OCI-LY7 (cell line): ENCODE measurements around the gene F7. TPM values are rescaled to one million over a fixed set of nuclear protein-coding genes. Genes with fewer than 3 reads are reported as not detected.

Source experiments
- BruUV-seq: library from RNA; stranded (reverse); fragments of 400-500 nt; replicated peaks from 2 replicates; lab custom pipeline; 2021; lab: Mats Ljungman, UMichigan
- CTCF ChIA-PET: fragments of 300-600 bp; sonication (Branson Sonifier 250); formaldehyde crosslinking; loops from one replicate; lab custom pipeline; 2022; ENCODE audit warnings: antibody characterized with exemption; ENCODE audit not compliant: unreplicated experiment; lab: Charles Lee
- POLR2A ChIA-PET: fragments of 300-600 bp; sonication (Branson Sonifier 250); formaldehyde crosslinking; loops from one replicate; lab custom pipeline; 2022; ENCODE audit warnings: antibody characterized with exemption; lab: Charles Lee
- DNase-seq: peaks from one replicate; pipeline ENCODE4 v3.0.0-alpha.2; 2015; ENCODE audit warnings: low spot score
- H2AFZ ChIP-seq: fragments of 200-600 bp; sonication (generic), shearing (Covaris generic); 2 replicates; pipeline ENCODE4 v1.6.1; 2014; ENCODE audit warnings: mild to moderate bottlenecking, antibody characterized with exemption, low read length, moderate library complexity
- H3K27ac ChIP-seq: fragments of 200-600 bp; sonication (generic); 2 replicates; pipeline ENCODE4 v1.5.1; 2014; ENCODE audit warnings: mixed run types, low read depth, mild to moderate bottlenecking, moderate library complexity, low read length, inconsistent platforms; ENCODE audit not compliant: poor library complexity, severe bottlenecking
- H3K36me3 ChIP-seq: fragments of 200-600 bp; sonication (generic); 2 replicates; pipeline ENCODE4 v1.6.1; 2014; ENCODE audit warnings: mild to moderate bottlenecking, antibody characterized with exemption, low read length, moderate library complexity, mixed read lengths; ENCODE audit not compliant: insufficient read depth
- H3K4me1 ChIP-seq: fragments of 200-600 bp; sonication (generic); 2 replicates; pipeline ENCODE4 v1.5.1; 2014; ENCODE audit warnings: mild to moderate bottlenecking, low read length; ENCODE audit not compliant: insufficient read depth, poor library complexity, severe bottlenecking
- H3K4me2 ChIP-seq: fragments of 200-600 bp; sonication (generic); 2 replicates; pipeline ENCODE4 v1.6.1; 2014; ENCODE audit warnings: mild to moderate bottlenecking, low read length
- H3K4me3 ChIP-seq: fragments of 200-600 bp; sonication (generic); 2 replicates; pipeline ENCODE4 v1.5.1; 2014; ENCODE audit warnings: mild to moderate bottlenecking, low read depth, low read length; ENCODE audit not compliant: poor library complexity, severe bottlenecking
- H3K79me2 ChIP-seq: fragments of 200-600 bp; sonication (generic); 2 replicates; pipeline ENCODE4 v1.6.1; 2016; ENCODE audit warnings: low read depth, mild to moderate bottlenecking, low read length, moderate library complexity, mixed read lengths; ENCODE audit not compliant: insufficient read depth
- H3K9me2 ChIP-seq: fragments of 200-600 bp; sonication (generic); 2 replicates; pipeline ENCODE4 v1.6.1; 2016; ENCODE audit warnings: mild to moderate bottlenecking, low read length, mixed read lengths; ENCODE audit not compliant: insufficient read depth
- H3K9me3 ChIP-seq: fragments of 200-600 bp; sonication (generic); 2 replicates; pipeline ENCODE4 v1.6.1; 2014; ENCODE audit warnings: mild to moderate bottlenecking, mixed run types, low read length, mixed read lengths
- H4K20me1 ChIP-seq: fragments of 200-600 bp; sonication (generic); 2 replicates; pipeline ENCODE4 v1.6.1; 2014; ENCODE audit warnings: mild to moderate bottlenecking, antibody characterized with exemption, low read length, moderate library complexity, mixed read lengths; ENCODE audit not compliant: insufficient read depth
- EZH2phosphoT487 ChIP-seq: fragments of 200-600 bp; sonication (generic); IDR thresholded peaks from 2 replicates; pipeline ENCODE4 v1.6.1; 2018; ENCODE audit warnings: low read depth, borderline replicate concordance, mild to moderate bottlenecking, mixed run types, antibody characterized with exemption, low read length, moderate library complexity, mixed read lengths
- intact Hi-C: fragments of 100-400 bp; cut with micrococcal nuclease; formaldehyde crosslinking; loops from one replicate; pipeline ENCODE4 v1.10.0; 2022; ENCODE audit not compliant: unreplicated experiment
- total RNA-seq, 2 experiments: library from RNA; depleted of rRNA in 1 of 2; stranded (reverse); fragments of >200 nt in 1 of 2; shearing (Covaris generic) in 1 of 2; gene quantifications; 2 replicates each; pipeline ENCODE4 v1.2.3, GENCODE V29; 2014 to 2022
- TF ChIP-seq, protein P1 (sequence below): fragments of 200-600 bp; sonication (generic); conservative IDR thresholded peaks from 2 replicates; pipeline ENCODE4 v1.5.1; 2014; ENCODE audit warnings: mild to moderate bottlenecking, antibody characterized with exemption, low read length, moderate library complexity, mixed read lengths

F7 gene
- total RNA-seq, 2 experiments from 2014 or later = not detected

DNA sequence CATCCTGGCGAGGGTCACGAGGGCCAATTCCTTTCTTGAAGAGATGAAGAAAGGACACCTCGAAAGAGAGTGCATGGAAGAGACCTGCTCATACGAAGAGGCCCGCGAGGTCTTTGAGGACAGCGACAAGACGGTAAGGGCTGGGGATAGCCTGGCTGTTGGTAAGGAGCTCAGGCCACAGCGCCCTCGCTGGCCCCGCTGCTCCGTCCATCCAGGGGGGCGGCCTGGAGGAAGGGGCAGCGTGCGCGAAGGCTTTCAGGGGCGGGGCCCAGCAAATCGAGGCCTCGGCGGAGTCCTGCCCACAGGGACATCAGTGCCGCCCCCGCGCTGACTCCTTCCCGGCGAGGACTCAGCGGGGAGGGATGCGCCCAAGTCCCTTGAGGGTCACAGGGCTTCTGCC, 23.9 kb downstream of the F7 start:
- DNase-seq = no peak
- no peak overlapping the region for H2AFZ ChIP-seq
- H3K9me2 ChIP-seq = no peaks in the 10 kb centered on the region
- H3K36me3 ChIP-seq = no peaks in the 10 kb centered on the region
- H3K4me1 ChIP-seq = no peaks in the 10 kb centered on the region
- intact Hi-C loops = no loop called here
- BruUV-seq = no TSS peak
- no peak overlapping the region for H3K27ac ChIP-seq
- H3K79me2 ChIP-seq = no peaks in the 10 kb centered on the region
- H3K9me3 ChIP-seq = no peaks in the 10 kb centered on the region
- H3K4me2 ChIP-seq = no peak overlapping the region
- TF ChIP-seq, protein P1, sequence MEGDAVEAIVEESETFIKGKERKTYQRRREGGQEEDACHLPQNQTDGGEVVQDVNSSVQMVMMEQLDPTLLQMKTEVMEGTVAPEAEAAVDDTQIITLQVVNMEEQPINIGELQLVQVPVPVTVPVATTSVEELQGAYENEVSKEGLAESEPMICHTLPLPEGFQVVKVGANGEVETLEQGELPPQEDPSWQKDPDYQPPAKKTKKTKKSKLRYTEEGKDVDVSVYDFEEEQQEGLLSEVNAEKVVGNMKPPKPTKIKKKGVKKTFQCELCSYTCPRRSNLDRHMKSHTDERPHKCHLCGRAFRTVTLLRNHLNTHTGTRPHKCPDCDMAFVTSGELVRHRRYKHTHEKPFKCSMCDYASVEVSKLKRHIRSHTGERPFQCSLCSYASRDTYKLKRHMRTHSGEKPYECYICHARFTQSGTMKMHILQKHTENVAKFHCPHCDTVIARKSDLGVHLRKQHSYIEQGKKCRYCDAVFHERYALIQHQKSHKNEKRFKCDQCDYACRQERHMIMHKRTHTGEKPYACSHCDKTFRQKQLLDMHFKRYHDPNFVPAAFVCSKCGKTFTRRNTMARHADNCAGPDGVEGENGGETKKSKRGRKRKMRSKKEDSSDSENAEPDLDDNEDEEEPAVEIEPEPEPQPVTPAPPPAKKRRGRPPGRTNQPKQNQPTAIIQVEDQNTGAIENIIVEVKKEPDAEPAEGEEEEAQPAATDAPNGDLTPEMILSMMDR = no peak
- no peak for TF ChIP-seq EZH2phosphoT487
- ChIA-PET POLR2A (no interaction called here), CTCF (no interaction called here)
- no peaks in the 10 kb centered on the region for H4K20me1 ChIP-seq
- no peak overlapping the region for H3K4me3 ChIP-seq

GRCh38 chr13:113129921-113130750, 24.5 kb downstream of the F7 start:
- Histone ChIP-seq H4K20me1 (no peaks in the 10 kb centered on the region), H3K9me3 (no peaks in the 10 kb centered on the region), H3K36me3 (no peaks in the 10 kb centered on the region), H3K79me2 (no peaks in the 10 kb centered on the region), H3K27ac (no peak overlapping the region), H3K4me3 (no peak overlapping the region), H2AFZ (no peak overlapping the region), H3K4me1 (no peaks in the 10 kb centered on the region), H3K9me2 (no peaks in the 10 kb centered on the region), H3K4me2 (no peak overlapping the region)
- TF ChIP-seq, protein P1 = no peak
- no peak for TF ChIP-seq EZH2phosphoT487
- ChIA-PET POLR2A (no interaction called here), CTCF (no interaction called here)
- intact Hi-C loops = no loop called here
- DNase-seq = no peak
- BruUV-seq = no TSS peak

- Histone ChIP-seq H2AFZ (no peak overlapping the region), H3K4me1 (no peaks in the 10 kb centered on the region), H3K36me3 (no peaks in the 10 kb centered on the region), H3K27ac (no peak overlapping the region), H3K4me3 (no peak overlapping the region), H3K9me3 (no peaks in the 10 kb centered on the region), H3K79me2 (no peaks in the 10 kb centered on the region), H3K9me2 (no peaks in the 10 kb centered on the region), H3K4me2 (no peak overlapping the region), H4K20me1 (no peaks in the 10 kb centered on the region)
- intact Hi-C loops = no loop called here
- DNase-seq = no peak
- BruUV-seq = no TSS peak
- ChIA-PET CTCF (no interaction called here), POLR2A (no interaction called here)
- TF ChIP-seq, protein P1 = no peak
Measured at GRCh38 chr13:113135281-113135760, 29.7 kb downstream of the F7 start.
